ENCODE data around the gene MAPK4. TPM values are rescaled to one million over a fixed set of nuclear protein-coding genes. Genes with fewer than 3 reads are reported as not detected.
A peak's percentile ranks its signal among the peaks of the same experiment; 100 is the strongest.
"Not testable (repeated sequence)": the region's sequence is repeated elsewhere in the genome, so short reads cannot be mapped to it uniquely, and the experiment has no call there.

MAPK4 gene
- total RNA-seq, 1 experiment from 2014 or later, result not detected

GRCh38 chr18:50571606-50572005 is 11.7 kb downstream of the MAPK4 start:
- Histone ChIP-seq H3K27me3 (ENCODE audit: insufficient read depth, low read depth) (no peaks in the 10 kb centered on the region), H3K27ac (no peak overlapping the region), H3K36me3 (ENCODE audit: low read depth) (no peaks in the 10 kb centered on the region), H4K20me1 (ENCODE audit: insufficient read depth) (no peaks in the 10 kb centered on the region), H2AFZ (no peak overlapping the region), H3K4me1 (replicated peaks; ENCODE audit: insufficient read depth) (no peaks in the 10 kb centered on the region), H3K9me3 (ENCODE audit: insufficient read depth, low read depth) (no peaks in the 10 kb centered on the region), H3K9me2 (ENCODE audit: insufficient read depth) (no peaks in the 10 kb centered on the region), H3K4me3 (no peak overlapping the region), H3K4me2 (no peak overlapping the region), H3F3A (ENCODE audit: insufficient read depth, low read depth) (no peaks in the 10 kb centered on the region), H3K79me2 (ENCODE audit: low read depth) (no peaks in the 10 kb centered on the region)
- CTCF ChIA-PET, result no interaction called here
- intact Hi-C loops (cut with micrococcal nuclease; ENCODE audit: unreplicated experiment), result no loop called here
- POLR2A ChIA-PET (ENCODE audit: unreplicated experiment), result no interaction called here
- no peak for TF ChIP-seq EZH2 (IDR thresholded peaks at IDR 0.05; ENCODE audit: low read depth)
- TF ChIP-seq, protein P1, sequence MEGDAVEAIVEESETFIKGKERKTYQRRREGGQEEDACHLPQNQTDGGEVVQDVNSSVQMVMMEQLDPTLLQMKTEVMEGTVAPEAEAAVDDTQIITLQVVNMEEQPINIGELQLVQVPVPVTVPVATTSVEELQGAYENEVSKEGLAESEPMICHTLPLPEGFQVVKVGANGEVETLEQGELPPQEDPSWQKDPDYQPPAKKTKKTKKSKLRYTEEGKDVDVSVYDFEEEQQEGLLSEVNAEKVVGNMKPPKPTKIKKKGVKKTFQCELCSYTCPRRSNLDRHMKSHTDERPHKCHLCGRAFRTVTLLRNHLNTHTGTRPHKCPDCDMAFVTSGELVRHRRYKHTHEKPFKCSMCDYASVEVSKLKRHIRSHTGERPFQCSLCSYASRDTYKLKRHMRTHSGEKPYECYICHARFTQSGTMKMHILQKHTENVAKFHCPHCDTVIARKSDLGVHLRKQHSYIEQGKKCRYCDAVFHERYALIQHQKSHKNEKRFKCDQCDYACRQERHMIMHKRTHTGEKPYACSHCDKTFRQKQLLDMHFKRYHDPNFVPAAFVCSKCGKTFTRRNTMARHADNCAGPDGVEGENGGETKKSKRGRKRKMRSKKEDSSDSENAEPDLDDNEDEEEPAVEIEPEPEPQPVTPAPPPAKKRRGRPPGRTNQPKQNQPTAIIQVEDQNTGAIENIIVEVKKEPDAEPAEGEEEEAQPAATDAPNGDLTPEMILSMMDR (conservative IDR thresholded peaks at IDR 0.05), result no peak
- DNase-seq, result no peak
- no TSS peak for BruUV-seq (replicated peaks)

DNA sequence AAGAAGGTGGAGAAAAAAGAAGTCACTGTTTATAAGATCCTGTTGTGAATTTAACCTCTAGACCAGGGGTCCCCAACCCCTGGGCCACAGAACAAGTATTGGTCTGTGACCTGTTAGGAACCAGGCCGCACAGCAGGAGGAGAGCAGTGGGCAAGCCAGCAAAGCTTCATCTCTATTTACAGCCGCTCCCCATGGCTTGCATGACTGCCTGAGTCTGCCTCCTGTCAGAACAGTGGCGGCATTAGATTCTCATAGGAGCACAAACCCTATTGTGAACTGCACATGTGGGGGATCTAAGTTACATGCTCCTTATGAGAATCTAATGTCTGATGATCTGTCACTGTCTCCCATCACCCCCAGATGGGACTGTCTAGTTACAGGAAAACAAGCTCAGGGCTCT is 13.3 kb downstream of the MAPK4 start:
- H3K4me1 ChIP-seq (replicated peaks; ENCODE audit: insufficient read depth); BruUV-seq (replicated peaks); intact Hi-C loops (cut with micrococcal nuclease; ENCODE audit: unreplicated experiment): not testable (repeated sequence)

GRCh38 chr18:50573679-50574078 is 13.8 kb downstream of the MAPK4 start:
- no peaks in the 10 kb centered on the region for H3K27me3 ChIP-seq (ENCODE audit: insufficient read depth, low read depth)
- ChIA-PET CTCF (no interaction called here), POLR2A (ENCODE audit: unreplicated experiment) (no interaction called here)
- no peaks in the 10 kb centered on the region for H4K20me1 ChIP-seq (ENCODE audit: insufficient read depth)
- no TSS peak for BruUV-seq (replicated peaks)
- no peak for TF ChIP-seq EZH2 (IDR thresholded peaks at IDR 0.05; ENCODE audit: low read depth)
- TF ChIP-seq, protein P1 (conservative IDR thresholded peaks at IDR 0.05), result peak; percentile 41
- H2AFZ ChIP-seq, result no peak overlapping the region
- no peaks in the 10 kb centered on the region for H3K36me3 ChIP-seq (ENCODE audit: low read depth)
- intact Hi-C loops (cut with micrococcal nuclease; ENCODE audit: unreplicated experiment), result no loop called here
- no peak overlapping the region for H3K4me2 ChIP-seq
- no peaks in the 10 kb centered on the region for H3K4me1 ChIP-seq (replicated peaks; ENCODE audit: insufficient read depth)
- no peaks in the 10 kb centered on the region for H3F3A ChIP-seq (ENCODE audit: insufficient read depth, low read depth)
- no peak for DNase-seq
- H3K9me3 ChIP-seq (ENCODE audit: insufficient read depth, low read depth), result no peaks in the 10 kb centered on the region
- H3K4me3 ChIP-seq, result no peak overlapping the region
- no peak overlapping the region for H3K27ac ChIP-seq
- H3K9me2 ChIP-seq (ENCODE audit: insufficient read depth), result no peaks in the 10 kb centered on the region
- no peaks in the 10 kb centered on the region for H3K79me2 ChIP-seq (ENCODE audit: low read depth)

More for the DNA sequence above, 13.3 kb downstream of the MAPK4 start:
- H4K20me1 ChIP-seq (ENCODE audit: insufficient read depth); POLR2A ChIA-PET (ENCODE audit: unreplicated experiment); H3K27me3 ChIP-seq (ENCODE audit: insufficient read depth, low read depth); H3K9me2 ChIP-seq (ENCODE audit: insufficient read depth); H3K4me2 ChIP-seq; H3K27ac ChIP-seq; H3K9me3 ChIP-seq (ENCODE audit: insufficient read depth, low read depth); H2AFZ ChIP-seq; CTCF ChIA-PET; H3F3A ChIP-seq (ENCODE audit: insufficient read depth, low read depth); H3K79me2 ChIP-seq (ENCODE audit: low read depth); H3K36me3 ChIP-seq (ENCODE audit: low read depth); DNase-seq; H3K4me3 ChIP-seq: not testable (repeated sequence)

DNA sequence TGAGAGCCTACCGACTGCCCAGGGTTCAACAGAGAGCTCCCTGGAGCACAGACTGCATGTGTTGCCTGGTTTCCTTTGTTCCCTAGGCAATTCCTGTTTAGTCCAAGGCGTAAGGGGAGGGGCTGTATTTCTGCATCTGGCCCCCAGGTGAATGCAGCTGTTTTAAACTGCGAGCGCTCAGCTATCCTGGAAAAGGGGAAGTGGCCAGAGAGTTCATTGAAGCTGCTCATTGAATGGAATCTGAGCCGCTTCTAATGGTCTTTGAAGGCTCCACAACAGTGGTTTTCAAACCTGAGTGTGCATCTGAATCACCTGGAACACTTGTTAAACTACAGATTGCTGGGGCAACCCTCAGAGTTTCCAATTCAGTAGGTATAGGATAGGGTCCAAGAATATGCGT is 18.1 kb downstream of the MAPK4 start:
- no peaks in the 10 kb centered on the region for H3K27me3 ChIP-seq (ENCODE audit: insufficient read depth, low read depth)
- no TSS peak for BruUV-seq (replicated peaks)
- no peaks in the 10 kb centered on the region for H3F3A ChIP-seq (ENCODE audit: insufficient read depth, low read depth)
- H3K4me1 ChIP-seq (replicated peaks; ENCODE audit: insufficient read depth), result no peaks in the 10 kb centered on the region
- H3K9me3 ChIP-seq (ENCODE audit: insufficient read depth, low read depth), result no peaks in the 10 kb centered on the region
- no peak overlapping the region for H3K27ac ChIP-seq
- DNase-seq, result no peak
- CTCF ChIA-PET, result no interaction called here
- H3K9me2 ChIP-seq (ENCODE audit: insufficient read depth), result no peaks in the 10 kb centered on the region
- H2AFZ ChIP-seq, result no peak overlapping the region
- H3K36me3 ChIP-seq (ENCODE audit: low read depth), result no peaks in the 10 kb centered on the region
- no peaks in the 10 kb centered on the region for H4K20me1 ChIP-seq (ENCODE audit: insufficient read depth)
- POLR2A ChIA-PET (ENCODE audit: unreplicated experiment), result no interaction called here
- no peak overlapping the region for H3K4me3 ChIP-seq
- intact Hi-C loops (cut with micrococcal nuclease; ENCODE audit: unreplicated experiment), result no loop called here
- H3K79me2 ChIP-seq (ENCODE audit: low read depth), result no peaks in the 10 kb centered on the region
- H3K4me2 ChIP-seq, result no peak overlapping the region
- TF ChIP-seq EZH2 (IDR thresholded peaks at IDR 0.05; ENCODE audit: low read depth), result no peak
- TF ChIP-seq, protein P1 (conservative IDR thresholded peaks at IDR 0.05), result no peak
